Smooth muscle cell of the pulmonary artery (primary cell): ENCODE data around the gene CYP4A11. TPM values are rescaled to one million over a fixed set of nuclear protein-coding genes. Genes with fewer than 3 reads are reported as not detected.

Source experiments
- total RNA-seq: library from RNA; depleted of rRNA; stranded (reverse); fragments of >200 nt; gene quantifications from 2 replicates; pipeline ENCODE4 v1.2.3, GENCODE V29; 2014

CYP4A11 gene
- total RNA-seq, result not detected in 2 replicates

GRCh38 chr1:46941135-46941694 lies at the start of gene CYP4A11:
CYP4A11 (minus strand) TSS chr1:46941476; CDS start chr1:46941433, 43 bp downstream.

Other genes starting within 250 kb of the CYP4A11 start
- 52.5 and 69.3 TPM in 2 replicates for gene EFCAB14, start 222.4 kb downstream of the CYP4A11 start, total RNA-seq
- gene CYP4B1, start 142.4 kb downstream of the CYP4A11 start, total RNA-seq, result not detected in 2 replicates
- gene CYP4X1, start 82.2 kb upstream of the CYP4A11 start, total RNA-seq, result 1.2 and 2.9 TPM in 2 replicates
- gene CYP4Z1, start 125.8 kb upstream of the CYP4A11 start, total RNA-seq, result not detected in 2 replicates
- not detected in 2 replicates for gene CYP4A22, start 196.0 kb upstream of the CYP4A11 start, total RNA-seq
- gene PDZK1IP1, start 248.6 kb upstream of the CYP4A11 start, total RNA-seq, result 0.26 and 2.0 TPM in 2 replicates